Activated CD4-positive, CD25-positive, alpha-beta regulatory T cell (primary cell): Measurements from ENCODE around the gene P3H3.
A peak's percentile ranks its signal among the peaks of the same experiment; 100 is the strongest.

ENCODE experiments used
- DNase-seq, 4 experiments: peaks; one replicate each; lab custom pipeline; 2025; lab: John Stamatoyannopoulos, UW

The P3H3 gene

DNA sequence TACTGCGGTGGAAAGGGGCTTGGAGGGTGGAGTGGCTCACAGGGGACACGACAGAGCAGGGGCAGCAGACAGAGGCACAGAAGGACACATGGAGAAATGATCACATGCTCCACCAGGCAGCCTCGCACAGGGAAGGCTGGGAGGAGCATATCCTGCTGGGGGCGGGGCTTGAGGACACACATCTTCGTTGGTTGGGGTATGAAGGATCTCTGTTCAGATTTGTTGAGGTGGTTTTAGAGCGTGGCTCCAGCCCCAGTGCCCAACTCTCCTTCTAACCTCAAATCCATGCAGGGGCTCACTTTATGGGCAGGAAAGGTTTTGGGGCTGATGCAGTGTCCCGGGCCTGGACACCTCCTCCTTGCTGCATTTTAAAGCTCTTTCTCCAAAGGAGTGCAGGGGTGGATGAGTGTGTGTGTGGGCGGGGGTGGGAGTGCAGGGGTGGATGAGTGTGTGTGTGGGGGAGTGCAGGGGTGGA lies 733 bp upstream of the P3H3 start:
- peak in 1 of 4 experiments; percentile 21 for DNase-seq

DNA sequence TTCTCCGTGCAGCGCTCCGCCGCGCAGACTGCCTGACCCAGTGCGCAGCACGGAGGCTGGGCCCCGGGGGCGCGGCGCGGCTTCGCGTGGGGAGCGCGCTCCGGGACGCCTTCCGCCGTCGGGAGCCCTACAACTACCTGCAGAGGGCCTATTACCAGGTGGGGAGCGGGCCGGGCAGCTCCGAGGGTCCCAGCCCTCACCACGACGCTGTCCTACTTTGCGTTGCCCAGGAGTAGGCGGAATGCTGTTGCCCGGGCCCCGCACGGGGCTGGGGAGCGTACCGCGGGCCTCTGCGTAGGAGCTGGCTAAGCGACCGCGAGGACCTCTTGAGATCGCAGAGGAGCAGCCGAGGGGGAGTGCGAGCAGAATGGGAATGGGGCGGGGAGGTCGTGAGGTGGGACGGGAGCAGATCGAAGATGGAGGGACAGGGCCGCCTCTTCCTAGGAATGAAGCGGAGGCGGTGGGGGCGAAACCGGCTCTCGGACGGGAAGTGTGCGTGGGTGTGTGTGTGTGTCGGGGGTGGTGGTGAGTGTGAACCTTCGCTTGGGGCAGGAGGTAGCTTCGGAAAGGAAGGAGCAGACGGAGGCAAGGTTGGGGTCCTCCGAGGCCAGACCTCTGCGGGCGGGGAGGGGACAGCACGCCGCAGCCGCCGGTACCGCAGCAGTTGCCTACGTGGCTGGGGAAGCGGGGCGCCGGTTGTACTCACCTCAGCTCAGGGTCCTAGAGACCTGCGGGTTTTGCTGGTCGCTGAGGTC lies 751 bp downstream of the P3H3 start:
- DNase-seq: no peak

DNA sequence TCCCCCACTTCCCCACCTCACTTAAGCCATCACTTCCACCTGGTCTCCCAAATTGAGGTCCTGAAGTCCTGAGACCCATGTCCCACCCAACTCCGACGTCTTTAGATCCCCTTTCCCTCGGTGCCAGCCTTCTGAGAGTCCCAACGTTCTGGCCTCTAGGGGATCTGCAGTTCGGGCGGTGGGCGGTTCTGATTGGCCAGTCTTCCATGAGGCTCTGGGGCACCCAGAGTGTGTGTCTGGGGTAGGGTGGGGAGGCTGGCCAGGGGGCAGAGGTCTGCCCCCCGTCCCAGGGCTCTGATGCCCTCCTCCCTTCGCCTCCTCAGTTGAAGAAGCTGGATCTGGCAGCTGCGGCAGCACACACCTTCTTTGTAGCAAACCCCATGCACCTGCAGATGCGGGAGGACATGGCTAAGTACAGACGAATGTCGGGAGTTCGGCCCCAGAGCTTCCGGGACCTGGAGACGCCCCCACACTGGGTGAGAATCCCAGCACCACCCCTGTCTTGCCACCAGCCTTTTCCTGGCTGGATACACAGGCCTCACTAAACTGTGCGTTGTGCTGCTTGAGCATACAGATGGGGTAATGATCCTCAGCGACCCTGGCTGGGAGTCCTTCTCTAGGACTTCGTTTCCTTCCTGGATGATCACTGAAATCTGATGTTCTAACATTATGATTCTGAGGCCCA lies 1.5 kb downstream of the P3H3 start:
- DNase-seq: no peak

DNA sequence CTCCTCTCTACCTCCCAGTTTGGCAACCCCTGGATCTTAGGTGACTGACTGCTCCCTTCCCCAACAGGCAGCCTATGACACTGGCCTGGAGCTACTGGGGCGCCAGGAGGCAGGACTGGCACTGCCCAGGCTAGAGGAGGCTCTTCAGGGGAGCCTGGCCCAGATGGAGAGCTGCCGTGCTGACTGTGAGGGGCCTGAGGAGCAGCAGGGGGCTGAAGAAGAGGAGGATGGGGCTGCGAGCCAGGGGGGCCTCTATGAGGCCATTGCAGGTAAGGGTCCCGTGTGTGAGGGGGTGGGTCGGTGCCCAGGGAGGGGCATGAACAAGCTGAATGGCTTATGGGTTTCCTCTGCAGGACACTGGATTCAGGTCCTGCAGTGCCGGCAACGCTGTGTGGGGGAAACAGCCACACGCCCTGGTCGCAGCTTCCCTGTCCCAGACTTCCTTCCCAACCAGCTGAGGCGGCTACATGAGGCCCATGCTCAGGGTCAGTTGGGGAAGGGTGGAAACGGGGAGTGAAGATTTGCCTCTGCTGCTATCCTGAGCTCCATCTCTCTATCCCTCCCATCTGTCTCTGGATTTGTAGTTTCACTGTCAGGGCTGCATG lies 2.2 kb downstream of the P3H3 start:
- DNase-seq: no peak

DNA sequence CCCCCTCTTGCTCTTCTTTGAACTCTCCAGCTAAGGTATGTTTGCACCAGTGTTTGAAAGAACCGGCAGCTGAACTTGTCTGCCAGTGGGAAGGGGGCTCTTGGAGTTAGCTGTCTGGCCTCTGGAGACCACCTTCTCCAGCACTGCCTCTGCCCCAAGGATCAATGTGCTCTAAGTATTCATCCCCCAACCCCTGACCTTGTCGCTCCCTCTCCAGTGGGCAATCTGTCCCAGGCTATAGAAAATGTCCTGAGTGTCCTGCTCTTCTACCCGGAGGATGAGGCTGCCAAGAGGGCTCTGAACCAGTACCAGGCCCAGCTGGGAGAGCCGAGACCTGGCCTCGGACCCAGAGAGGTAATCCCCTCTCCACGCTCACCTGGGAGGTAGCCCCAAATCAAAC lies 2.8 kb downstream of the P3H3 start:
- DNase-seq: no peak

DNA sequence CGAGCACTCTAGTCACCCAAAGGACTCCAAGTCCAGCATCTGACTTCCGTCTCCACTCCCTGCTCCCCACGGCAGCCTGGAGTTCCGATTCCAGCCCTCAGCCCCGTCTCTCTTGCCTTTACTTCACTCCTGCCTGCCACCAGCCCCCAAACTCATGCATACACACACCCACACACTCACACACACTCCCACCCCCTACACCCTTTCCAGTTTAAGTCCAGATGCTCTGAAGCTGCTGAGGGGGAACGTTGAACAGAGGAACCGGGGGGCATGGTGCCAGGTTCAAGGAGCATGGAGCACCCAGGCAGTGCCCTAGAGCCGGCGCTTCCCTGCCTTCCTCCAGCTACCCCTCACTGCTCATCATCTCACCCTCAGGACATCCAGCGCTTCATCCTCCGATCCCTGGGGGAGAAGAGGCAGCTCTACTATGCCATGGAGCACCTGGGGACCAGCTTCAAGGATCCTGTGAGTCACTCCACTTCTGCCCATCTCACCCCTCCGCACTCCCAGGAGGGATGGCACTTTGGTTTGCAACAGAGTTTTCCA lies 3.3 kb downstream of the P3H3 start:
- no peak for DNase-seq

DNA sequence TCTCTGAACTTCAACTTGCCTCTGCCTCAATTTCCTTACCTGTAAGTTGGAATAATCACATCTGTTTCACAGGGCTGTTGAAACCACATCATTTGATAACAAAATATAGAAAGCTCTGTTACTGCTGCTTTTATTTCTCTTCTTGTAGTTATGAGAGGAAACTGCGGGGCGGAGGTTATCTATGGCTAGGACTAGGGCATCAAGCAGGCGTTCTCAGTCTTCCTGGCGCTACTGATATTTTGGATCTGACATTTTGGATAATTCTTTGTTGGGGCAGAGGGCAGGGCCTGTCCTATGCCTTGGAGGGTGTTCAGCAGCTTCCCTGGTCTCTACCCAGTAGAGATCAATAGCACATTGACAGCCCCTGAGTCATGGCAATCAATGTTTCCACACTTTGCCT lies 3.9 kb downstream of the P3H3 start:
- no peak for DNase-seq

DNA sequence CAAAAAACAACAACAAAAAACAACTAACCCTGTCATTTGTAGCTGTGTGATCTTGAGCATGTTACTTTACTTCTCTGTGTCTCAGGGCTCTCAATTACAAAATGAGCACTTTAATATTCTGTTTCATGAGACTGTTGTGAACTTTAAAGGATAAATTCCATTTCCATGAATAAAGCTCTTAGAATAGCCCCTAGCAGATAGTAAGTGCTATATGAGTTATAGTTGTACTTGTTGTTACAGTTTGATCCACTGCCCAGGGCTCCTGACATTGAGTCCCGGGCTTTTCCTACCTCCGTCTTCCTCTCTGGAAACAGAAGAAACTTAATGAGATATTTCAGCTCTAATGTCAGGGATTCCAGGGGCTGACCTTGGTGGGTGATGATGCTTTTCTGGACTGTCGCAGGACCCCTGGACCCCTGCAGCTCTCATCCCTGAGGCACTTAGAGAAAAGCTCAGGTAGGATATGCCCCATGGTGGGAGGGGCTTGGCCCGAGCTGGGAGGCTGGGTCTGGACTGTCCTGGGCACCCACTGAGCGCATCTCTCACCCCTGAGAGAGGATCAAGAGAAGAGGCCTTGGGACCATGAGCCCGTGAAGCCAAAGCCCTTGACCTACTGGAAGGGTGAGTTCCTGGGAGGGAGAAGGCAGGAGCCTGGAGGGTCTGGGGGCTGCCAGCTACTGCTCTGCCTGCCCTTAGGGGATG lies 5.1 kb downstream of the P3H3 start:
- no peak for DNase-seq

DNA sequence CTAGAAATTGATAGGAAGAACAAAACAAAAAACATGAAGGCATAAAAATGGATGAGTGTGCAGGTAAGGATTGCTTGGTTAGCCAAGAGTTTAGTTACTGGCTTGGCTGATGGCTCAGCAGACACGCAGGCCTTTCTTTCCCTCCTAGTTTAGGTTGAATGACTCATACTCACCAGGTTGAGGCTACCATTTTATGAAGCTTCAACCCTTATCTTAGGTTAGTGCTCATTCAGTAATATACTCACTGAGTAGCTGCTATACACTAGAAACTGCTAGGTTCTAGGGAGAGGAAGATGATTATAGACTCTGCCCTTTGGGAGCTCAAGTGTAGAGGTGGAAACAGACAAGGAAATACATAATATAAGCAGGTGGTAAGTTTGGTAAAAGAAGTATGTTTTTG lies 6.0 kb downstream of the P3H3 start:
- no peak for DNase-seq

DNA sequence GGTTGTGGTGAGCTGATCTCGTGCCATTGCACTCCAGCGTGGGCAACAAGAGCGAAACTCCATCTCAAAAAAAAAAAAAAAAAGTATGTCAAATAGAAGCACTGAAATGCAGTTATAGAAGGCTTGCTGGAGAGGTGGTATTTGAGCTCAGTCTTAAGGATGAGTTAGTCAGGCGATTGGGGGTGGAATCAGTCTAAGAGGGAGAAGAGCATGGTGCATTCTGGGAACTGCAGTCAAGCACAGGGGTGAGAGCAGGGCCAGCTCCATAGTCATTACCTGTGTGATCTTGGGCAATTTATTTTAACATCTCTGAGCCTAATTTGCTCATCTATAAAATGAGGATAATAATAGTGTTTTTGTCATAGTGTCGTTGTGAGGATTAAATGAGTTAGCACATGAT lies 6.7 kb downstream of the P3H3 start:
- DNase-seq: no peak

DNA sequence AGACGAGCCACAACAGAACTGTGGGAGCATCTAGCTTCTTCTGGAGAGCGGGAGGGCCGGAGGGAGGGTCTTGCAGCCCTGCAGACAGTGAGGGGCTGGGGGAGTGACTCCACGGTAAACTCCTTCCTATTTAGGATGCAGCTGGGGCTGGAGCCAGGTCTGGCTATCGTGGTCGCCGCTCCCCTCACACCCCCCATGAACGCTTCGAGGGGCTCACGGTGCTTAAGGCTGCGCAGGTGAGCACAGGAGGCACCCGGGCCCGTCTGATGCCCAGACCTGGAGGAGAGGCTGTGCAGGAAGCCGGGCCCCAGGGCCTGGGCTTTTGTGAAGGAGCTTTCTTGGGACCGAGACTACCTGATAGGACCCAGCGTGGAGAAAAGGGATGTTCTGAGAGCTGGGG lies 8.6 kb downstream of the P3H3 start:
- no peak for DNase-seq

DNA sequence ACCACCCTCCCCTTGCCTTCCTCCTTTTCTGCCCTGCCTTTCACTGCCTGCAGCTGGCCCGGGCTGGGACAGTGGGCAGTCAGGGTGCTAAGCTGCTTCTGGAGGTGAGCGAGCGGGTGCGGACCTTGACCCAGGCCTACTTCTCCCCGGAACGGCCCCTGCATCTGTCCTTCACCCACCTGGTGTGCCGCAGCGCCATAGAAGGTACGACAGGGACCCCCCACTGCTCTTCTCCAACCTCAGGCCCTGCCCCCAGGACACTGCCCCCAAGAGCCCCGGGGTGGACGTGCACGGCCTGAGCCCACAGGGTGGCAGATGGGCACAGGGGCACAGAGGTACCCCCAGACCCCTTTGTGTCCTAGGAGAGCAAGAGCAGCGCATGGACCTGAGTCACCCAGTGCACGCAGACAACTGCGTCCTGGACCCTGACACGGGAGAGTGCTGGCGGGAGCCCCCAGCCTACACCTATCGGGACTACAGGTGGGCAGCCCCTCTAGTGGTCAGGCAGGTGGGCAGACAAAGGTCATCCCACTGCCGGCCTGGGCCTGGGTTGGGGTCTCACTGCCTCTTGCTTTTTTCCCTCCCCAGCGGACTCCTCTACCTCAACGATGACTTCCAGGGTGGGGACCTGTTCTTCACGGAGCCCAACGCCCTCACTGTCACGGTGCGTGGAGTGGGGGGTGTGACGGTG lies 9.3 kb downstream of the P3H3 start:
- no peak for DNase-seq

DNA sequence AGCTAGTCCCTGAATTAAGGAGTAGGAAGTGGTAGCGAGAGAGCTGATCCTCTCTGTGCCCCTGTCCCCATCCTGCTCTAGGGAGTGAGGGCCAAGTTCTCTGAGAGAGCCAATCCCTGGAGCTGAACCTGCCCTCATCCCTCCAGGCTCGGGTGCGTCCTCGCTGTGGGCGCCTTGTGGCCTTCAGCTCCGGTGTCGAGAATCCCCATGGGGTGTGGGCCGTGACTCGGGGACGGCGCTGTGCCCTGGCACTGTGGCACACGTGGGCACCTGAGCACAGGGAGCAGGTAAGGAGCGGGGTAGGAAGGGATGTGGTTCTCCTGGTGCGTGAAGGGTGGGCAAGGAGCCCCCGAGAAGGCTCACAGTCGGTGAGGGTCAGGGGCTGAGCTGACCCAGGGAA lies 10.6 kb downstream of the P3H3 start:
- DNase-seq: no peak

DNA sequence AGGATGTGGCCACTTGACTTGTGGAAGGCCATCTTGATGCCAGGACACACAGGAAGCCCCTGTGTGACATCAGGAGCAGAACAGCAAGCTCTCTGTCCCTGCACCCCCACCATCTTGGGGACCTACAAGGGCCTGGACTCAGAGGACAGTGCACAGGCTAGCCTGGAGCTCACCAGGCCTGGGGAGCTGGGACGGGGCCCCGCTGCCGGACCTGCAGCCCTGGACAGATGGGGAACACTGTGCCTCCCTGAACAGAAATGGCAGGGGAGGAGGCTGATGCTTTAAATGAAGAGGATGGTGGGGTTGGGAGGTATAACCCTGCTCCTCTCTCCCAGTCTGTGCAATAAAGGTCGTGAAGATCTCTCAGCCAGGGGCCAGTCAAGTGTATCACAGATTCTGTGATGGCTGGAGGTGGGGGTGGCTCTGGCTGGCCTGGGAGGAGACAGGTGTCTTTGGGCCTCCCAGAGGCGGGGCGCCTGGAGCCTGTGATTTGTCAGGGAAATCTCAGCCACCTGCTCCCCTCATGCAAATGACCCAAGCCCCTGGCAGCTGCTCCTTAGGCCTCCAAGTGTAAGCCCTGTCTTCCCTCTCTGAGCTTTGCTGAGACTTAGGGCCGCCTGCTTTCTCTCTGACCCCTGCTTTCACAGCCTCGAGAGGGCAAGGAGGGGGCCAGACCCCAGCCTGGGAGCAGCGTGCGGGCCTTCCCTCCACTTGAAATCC lies 11.4 kb downstream of the P3H3 start:
- DNase-seq: no peak

DNA sequence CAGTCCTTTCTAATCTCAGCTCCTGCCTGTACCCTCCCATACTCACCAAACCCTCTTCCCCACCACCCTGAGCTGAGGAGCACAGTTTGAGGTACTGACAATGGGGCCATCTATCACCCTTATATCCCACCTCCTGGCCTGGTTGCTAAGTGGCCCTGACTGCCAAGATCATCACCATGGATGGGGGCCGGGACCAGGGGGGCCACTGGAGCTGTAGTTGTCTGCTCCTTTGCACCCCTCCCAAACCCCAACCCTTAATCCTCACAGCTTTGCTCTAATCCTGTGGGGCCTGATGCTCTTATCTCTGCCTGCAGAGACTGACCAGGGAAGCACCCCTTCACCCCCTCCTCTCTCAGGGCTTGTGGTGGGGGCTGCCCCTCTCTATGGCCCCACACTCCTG lies 12.1 kb downstream of the P3H3 start:
- no peak for DNase-seq

DNA sequence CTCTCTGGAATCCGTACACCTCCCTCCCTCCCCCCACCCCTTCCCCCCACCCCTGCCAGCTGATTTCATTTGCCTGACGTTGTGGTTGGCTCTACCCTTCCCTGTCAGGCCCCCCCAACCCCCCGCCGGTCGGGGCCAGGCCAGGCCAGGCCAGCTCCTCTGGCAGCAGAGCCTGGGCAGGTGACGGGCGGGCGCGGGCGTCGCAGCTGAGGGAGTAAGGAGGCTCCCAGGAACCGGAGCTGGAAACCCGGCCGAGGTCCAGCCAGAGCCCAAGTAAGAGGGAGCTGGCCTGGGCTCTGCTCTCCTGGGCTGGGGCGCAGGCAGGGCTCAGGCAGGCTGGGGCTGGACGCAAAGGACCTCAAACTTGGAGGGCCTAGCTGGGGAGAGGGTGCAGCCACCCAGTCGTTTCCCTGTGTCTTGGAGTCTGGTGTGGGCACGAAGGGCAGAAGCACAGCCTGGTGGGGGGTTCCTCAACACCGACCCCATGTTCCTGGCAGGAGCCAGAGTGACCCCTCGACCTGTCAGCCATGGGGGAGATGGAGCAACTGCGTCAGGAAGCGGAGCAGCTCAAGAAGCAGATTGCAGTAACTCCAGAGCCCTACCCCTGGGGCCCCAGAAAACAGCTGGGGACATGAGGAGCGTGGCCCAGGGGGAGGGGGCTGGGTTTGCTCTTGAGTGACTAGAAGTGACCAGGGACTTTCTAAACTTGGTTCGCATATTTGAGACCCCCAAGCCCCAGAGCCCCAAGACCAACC lies 12.7 kb downstream of the P3H3 start, which contains the start of gene GNB3:
GNB3 (plus strand) TSS at position 165 of the 755 bp plus-strand sequence; CDS start at position 528, 363 bp downstream.
- no peak for DNase-seq

DNA sequence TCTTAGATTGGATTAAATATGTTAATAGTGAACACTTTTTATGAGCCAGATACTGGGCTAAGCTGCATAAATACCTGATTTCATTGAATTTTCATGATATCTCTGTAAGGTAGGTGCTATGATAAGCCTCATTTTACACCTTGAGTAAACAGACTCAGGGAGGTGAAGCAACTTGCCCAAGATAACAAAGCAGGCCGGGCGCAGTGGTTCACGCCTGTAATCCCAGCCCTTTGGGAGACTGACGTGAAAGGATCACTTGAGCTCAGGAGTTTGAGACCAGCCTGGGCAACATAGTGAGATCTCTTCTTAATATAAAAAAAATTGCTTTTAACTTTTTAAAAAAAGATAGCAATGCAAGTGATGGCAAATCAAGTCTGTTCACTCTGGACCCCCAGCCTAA lies 13.9 kb downstream of the P3H3 start:
- DNase-seq: no peak

DNA sequence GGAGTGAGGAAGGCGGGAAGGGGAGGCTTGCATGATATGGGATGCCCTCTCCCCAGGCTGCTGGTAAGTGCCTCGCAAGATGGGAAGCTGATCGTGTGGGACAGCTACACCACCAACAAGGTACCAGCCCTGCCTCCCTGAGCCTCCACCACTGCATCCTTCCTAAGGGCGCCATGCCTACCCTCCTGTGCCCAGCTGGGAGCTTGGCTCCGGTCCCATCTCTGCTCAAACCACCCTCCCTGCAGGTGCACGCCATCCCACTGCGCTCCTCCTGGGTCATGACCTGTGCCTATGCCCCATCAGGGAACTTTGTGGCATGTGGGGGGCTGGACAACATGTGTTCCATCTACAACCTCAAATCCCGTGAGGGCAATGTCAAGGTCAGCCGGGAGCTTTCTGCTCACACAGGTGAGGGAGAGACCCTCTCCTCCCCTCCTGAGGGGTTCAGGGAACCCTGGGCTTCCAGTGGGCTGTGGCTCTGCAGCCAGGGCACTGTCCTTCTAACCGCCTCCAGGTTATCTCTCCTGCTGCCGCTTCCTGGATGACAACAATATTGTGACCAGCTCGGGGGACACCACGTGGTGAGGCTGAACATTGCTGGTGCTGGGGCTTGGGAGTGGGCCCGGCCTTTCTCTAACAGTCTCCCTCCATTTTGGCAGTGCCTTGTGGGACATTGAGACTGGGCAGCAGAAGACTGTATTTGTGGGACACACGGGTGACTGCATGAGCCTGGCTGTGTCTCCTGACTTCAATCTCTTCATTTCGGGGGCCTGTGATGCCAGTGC lies 15.1 kb downstream of the P3H3 start:
- no peak for DNase-seq

DNA sequence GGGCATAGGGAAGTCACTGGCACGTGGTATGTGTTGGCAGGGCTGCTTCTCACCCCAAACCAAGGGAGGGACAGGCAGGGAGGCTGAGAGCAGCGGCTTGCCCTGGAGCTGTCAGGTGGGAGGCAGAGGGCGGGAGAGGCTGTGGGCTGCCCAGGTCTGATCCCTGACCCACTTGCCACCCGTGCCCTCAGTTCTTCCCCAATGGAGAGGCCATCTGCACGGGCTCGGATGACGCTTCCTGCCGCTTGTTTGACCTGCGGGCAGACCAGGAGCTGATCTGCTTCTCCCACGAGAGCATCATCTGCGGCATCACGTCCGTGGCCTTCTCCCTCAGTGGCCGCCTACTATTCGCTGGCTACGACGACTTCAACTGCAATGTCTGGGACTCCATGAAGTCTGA lies 17.2 kb downstream of the P3H3 start:
- DNase-seq: no peak
